Liver (tissue), 9 donors: ENCODE results near the gene CDH20. TPM values are rescaled to one million over a fixed set of nuclear protein-coding genes. Genes with fewer than 3 reads are reported as not detected.

ENCODE experiments used
- DNase-seq: peaks from one replicate; pipeline ENCODE4 v3.0.0-alpha.2; 2017; ENCODE audit warnings: low spot score
- H3K27ac ChIP-seq, 2 donors: one replicate each; pipeline ENCODE4 v1.7.0; 2013; ENCODE audit warnings: inconsistent platforms in 2 of 2, low read length in 2 of 2, control low read depth in 1 of 2, low read depth in 1 of 2, mild to moderate bottlenecking in 1 of 2
- H3K27me3 ChIP-seq, 4 donors: one replicate each; pipeline versions ENCODE4 v1.6.1 to v1.7.0; 2013; ENCODE audit warnings: low read length in 3 of 4, inconsistent platforms in 1 of 4, mild to moderate bottlenecking in 1 of 4, moderate library complexity in 1 of 4; ENCODE audit not compliant: control insufficient read depth in 4 of 4, insufficient read depth in 4 of 4
- H3K36me3 ChIP-seq, 4 donors: one replicate each; pipeline versions ENCODE4 v1.6.1 to v1.7.0; 2013; ENCODE audit warnings: low read length in 3 of 4, mild to moderate bottlenecking in 3 of 4, low read depth in 1 of 4, moderate library complexity in 1 of 4; ENCODE audit not compliant: control insufficient read depth in 4 of 4, insufficient read depth in 3 of 4
- H3K4me1 ChIP-seq, 4 donors: one replicate each; pipeline versions ENCODE4 v1.6.1 to v1.7.0; 2013; ENCODE audit warnings: low read length in 3 of 4, mild to moderate bottlenecking in 3 of 4, moderate library complexity in 1 of 4; ENCODE audit not compliant: control insufficient read depth in 4 of 4, insufficient read depth in 4 of 4
- H3K4me3 ChIP-seq, 3 donors: one replicate each; pipeline versions ENCODE4 v1.6.1 to v1.7.0; 2013; ENCODE audit warnings: low read length in 3 of 3, control low read depth in 1 of 3, low read depth in 1 of 3, mild to moderate bottlenecking in 1 of 3
- H3K9ac ChIP-seq, 2 donors: one replicate each; pipeline ENCODE4 v1.7.0; 2013; ENCODE audit warnings: low read length in 2 of 2, mild to moderate bottlenecking in 2 of 2, moderate library complexity in 2 of 2, control low read depth in 1 of 2, low read depth in 1 of 2
- H3K9me3 ChIP-seq, 4 donors: one replicate each; pipeline versions ENCODE4 v1.6.1 to v1.7.0; 2013; ENCODE audit warnings: low read length in 3 of 4; ENCODE audit not compliant: control insufficient read depth in 4 of 4
- EGR1 ChIP-seq, 2 donors: IDR thresholded peaks; 2 replicates each; pipeline ENCODE4 v1.6.1; 2016 to 2018; ENCODE audit warnings: antibody characterized with exemption in 2 of 2, low read depth in 2 of 2
- FOXA1 ChIP-seq: IDR thresholded peaks from 2 replicates; pipeline ENCODE4 v1.6.1; 2016; ENCODE audit warnings: antibody characterized with exemption
- FOXA2 ChIP-seq: IDR thresholded peaks from 2 replicates; pipeline ENCODE4 v1.6.1; 2016; ENCODE audit warnings: antibody characterized with exemption
- GABPA ChIP-seq, 2 donors: IDR thresholded peaks in 1 of 2; conservative IDR thresholded peaks in 1 of 2; 2 replicates each; pipeline ENCODE4 v1.6.1; 2016; ENCODE audit warnings: antibody characterized with exemption in 2 of 2, mild to moderate bottlenecking in 1 of 2, moderate library complexity in 1 of 2
- HNF4A ChIP-seq, 2 donors: conservative IDR thresholded peaks; 2 replicates each; pipeline ENCODE4 v1.6.1; 2016; ENCODE audit warnings: antibody characterized with exemption in 2 of 2, mild to moderate bottlenecking in 2 of 2
- HNF4G ChIP-seq: IDR thresholded peaks from 2 replicates; pipeline ENCODE4 v1.6.1; 2016; ENCODE audit warnings: antibody characterized with exemption
- JUND ChIP-seq, 2 donors: IDR thresholded peaks; 2 replicates each; pipeline ENCODE4 v1.6.1; 2016; ENCODE audit warnings: antibody characterized with exemption in 2 of 2
- NR2F2 ChIP-seq: IDR thresholded peaks from 2 replicates; pipeline ENCODE4 v1.6.1; 2016; ENCODE audit warnings: antibody characterized with exemption
- RAD21 ChIP-seq, 2 donors: IDR thresholded peaks; 2 replicates each; pipeline ENCODE4 v1.6.1; 2016; ENCODE audit warnings: antibody characterized with exemption in 2 of 2, mild to moderate bottlenecking in 2 of 2
- RXRA ChIP-seq, 2 donors: IDR thresholded peaks; 2 replicates each; pipeline ENCODE4 v1.6.1; 2017 to 2018; ENCODE audit warnings: antibody characterized with exemption in 2 of 2, mild to moderate bottlenecking in 1 of 2
- SP1 ChIP-seq: IDR thresholded peaks from 2 replicates; pipeline ENCODE4 v1.6.1; 2018; ENCODE audit warnings: antibody characterized with exemption, mild to moderate bottlenecking
- TAF1 ChIP-seq: conservative IDR thresholded peaks from 2 replicates; pipeline ENCODE4 v1.6.1; 2016; ENCODE audit warnings: antibody characterized with exemption, mild to moderate bottlenecking
- YY1 ChIP-seq: IDR thresholded peaks from 2 replicates; pipeline ENCODE4 v1.6.1; 2016; ENCODE audit warnings: antibody characterized with exemption, mild to moderate bottlenecking
- WGBS: extraction: QIAGEN DNeasy Blood & Tissue Kit; methylation state at CpG from one replicate; pipeline ENCODE4 v1.1.7; 2013; 5-methylcytosine and 5-hydroxymethylcytosine counted together
- polyA plus RNA-seq, 2 donors: library from polyadenylated mRNA; stranded (reverse) in 1 of 2; unstranded in 1 of 2; fragments of 200-250 nt in 1 of 2; fragments of >200 nt in 1 of 2; fragmentation: Nextera tagmentation in 1 of 2; extraction: Ambion mirVana in 1 of 2; gene quantifications; one replicate each; pipeline versions ENCODE4 v1.2.1 to v1.2.3, GENCODE V29; 2013 to 2015
- total RNA-seq, 2 donors: library from RNA; depleted of rRNA; stranded (reverse); fragments of >200 nt; gene quantifications; one replicate each; pipeline ENCODE4 v1.2.3, GENCODE V29; 2014
- TF ChIP-seq, protein P1 (sequence below): IDR thresholded peaks from 2 replicates; pipeline ENCODE4 v1.6.1; 2016; ENCODE audit warnings: antibody characterized with exemption
- TF ChIP-seq, protein P2 (sequence below): IDR thresholded peaks from 2 replicates; pipeline ENCODE4 v1.6.1; 2016; ENCODE audit warnings: antibody characterized with exemption
- TF ChIP-seq, protein P3 (sequence below): IDR thresholded peaks from 2 replicates; pipeline ENCODE4 v1.6.1; 2016; ENCODE audit warnings: antibody characterized with exemption
- TF ChIP-seq, protein P4 (sequence below): IDR thresholded peaks from 2 replicates; pipeline ENCODE4 v1.6.1; 2016; ENCODE audit warnings: antibody characterized with exemption, mild to moderate bottlenecking
- TF ChIP-seq, protein P5 (sequence below): fragments of 150-350 bp; IDR thresholded peaks from 2 replicates; pipeline ENCODE4 v1.5.1; 2017; ENCODE audit warnings: improper control_type of control experiment, low read depth, low read length; ENCODE audit not compliant: missing input control
- donor health status: healthy.
- donor health status: healthy.
- donor health status: healthy.
- donor health status: healthy.
- donor health status: healthy.

CDH20 gene
- total and polyA plus RNA-seq, 4 donors = 0.08 to 0.11 (median 0.09) TPM; not detected in 1

GRCh38 chr18:61595615-61596251, 262.5 kb downstream of the CDH20 start:
- no peak overlapping the region for H3K27ac ChIP-seq
- TF ChIP-seq EGR1 (IDR thresholded peaks at IDR 0.05; ENCODE audit: low read depth in 2 of 2) (no peak), TAF1 (no peak), YY1 (no peak), JUND (IDR thresholded peaks at IDR 0.05) (no peak), FOXA2 (no peak), FOXA1 (no peak), RAD21 (IDR thresholded peaks at IDR 0.05) (no peak), HNF4G (no peak), HNF4A (conservative IDR thresholded peaks at IDR 0.05) (no peak), NR2F2 (no peak), GABPA (IDR thresholded peaks at IDR 0.05 in 1 of 2, conservative IDR thresholded peaks at IDR 0.05 in 1 of 2) (no peak), SP1 (no peak), RXRA (IDR thresholded peaks at IDR 0.05) (no peak)
- TF ChIP-seq, protein P1, sequence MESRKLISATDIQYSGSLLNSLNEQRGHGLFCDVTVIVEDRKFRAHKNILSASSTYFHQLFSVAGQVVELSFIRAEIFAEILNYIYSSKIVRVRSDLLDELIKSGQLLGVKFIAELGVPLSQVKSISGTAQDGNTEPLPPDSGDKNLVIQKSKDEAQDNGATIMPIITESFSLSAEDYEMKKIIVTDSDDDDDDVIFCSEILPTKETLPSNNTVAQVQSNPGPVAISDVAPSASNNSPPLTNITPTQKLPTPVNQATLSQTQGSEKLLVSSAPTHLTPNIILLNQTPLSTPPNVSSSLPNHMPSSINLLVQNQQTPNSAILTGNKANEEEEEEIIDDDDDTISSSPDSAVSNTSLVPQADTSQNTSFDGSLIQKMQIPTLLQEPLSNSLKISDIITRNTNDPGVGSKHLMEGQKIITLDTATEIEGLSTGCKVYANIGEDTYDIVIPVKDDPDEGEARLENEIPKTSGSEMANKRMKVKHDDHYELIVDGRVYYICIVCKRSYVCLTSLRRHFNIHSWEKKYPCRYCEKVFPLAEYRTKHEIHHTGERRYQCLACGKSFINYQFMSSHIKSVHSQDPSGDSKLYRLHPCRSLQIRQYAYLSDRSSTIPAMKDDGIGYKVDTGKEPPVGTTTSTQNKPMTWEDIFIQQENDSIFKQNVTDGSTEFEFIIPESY = no peak
- TF ChIP-seq, protein P2, sequence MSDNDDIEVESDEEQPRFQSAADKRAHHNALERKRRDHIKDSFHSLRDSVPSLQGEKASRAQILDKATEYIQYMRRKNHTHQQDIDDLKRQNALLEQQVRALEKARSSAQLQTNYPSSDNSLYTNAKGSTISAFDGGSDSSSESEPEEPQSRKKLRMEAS = no peak
- TF ChIP-seq, protein P3, sequence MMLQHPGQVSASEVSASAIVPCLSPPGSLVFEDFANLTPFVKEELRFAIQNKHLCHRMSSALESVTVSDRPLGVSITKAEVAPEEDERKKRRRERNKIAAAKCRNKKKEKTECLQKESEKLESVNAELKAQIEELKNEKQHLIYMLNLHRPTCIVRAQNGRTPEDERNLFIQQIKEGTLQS = no peak
- TF ChIP-seq, protein P4, sequence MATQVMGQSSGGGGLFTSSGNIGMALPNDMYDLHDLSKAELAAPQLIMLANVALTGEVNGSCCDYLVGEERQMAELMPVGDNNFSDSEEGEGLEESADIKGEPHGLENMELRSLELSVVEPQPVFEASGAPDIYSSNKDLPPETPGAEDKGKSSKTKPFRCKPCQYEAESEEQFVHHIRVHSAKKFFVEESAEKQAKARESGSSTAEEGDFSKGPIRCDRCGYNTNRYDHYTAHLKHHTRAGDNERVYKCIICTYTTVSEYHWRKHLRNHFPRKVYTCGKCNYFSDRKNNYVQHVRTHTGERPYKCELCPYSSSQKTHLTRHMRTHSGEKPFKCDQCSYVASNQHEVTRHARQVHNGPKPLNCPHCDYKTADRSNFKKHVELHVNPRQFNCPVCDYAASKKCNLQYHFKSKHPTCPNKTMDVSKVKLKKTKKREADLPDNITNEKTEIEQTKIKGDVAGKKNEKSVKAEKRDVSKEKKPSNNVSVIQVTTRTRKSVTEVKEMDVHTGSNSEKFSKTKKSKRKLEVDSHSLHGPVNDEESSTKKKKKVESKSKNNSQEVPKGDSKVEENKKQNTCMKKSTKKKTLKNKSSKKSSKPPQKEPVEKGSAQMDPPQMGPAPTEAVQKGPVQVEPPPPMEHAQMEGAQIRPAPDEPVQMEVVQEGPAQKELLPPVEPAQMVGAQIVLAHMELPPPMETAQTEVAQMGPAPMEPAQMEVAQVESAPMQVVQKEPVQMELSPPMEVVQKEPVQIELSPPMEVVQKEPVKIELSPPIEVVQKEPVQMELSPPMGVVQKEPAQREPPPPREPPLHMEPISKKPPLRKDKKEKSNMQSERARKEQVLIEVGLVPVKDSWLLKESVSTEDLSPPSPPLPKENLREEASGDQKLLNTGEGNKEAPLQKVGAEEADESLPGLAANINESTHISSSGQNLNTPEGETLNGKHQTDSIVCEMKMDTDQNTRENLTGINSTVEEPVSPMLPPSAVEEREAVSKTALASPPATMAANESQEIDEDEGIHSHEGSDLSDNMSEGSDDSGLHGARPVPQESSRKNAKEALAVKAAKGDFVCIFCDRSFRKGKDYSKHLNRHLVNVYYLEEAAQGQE = no peak
- TF ChIP-seq, protein P5, sequence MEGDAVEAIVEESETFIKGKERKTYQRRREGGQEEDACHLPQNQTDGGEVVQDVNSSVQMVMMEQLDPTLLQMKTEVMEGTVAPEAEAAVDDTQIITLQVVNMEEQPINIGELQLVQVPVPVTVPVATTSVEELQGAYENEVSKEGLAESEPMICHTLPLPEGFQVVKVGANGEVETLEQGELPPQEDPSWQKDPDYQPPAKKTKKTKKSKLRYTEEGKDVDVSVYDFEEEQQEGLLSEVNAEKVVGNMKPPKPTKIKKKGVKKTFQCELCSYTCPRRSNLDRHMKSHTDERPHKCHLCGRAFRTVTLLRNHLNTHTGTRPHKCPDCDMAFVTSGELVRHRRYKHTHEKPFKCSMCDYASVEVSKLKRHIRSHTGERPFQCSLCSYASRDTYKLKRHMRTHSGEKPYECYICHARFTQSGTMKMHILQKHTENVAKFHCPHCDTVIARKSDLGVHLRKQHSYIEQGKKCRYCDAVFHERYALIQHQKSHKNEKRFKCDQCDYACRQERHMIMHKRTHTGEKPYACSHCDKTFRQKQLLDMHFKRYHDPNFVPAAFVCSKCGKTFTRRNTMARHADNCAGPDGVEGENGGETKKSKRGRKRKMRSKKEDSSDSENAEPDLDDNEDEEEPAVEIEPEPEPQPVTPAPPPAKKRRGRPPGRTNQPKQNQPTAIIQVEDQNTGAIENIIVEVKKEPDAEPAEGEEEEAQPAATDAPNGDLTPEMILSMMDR = no peak
- DNase-seq = no peak
- H3K36me3 ChIP-seq = no peaks in the 10 kb centered on the region
- H3K4me3 ChIP-seq = no peak overlapping the region
- no peak overlapping the region for H3K9ac ChIP-seq
- H3K4me1 ChIP-seq = no peaks in the 10 kb centered on the region
- WGBS = 63% methylated on average over 8 of the region's 8 CpGs
- H3K9me3 ChIP-seq = no peaks in the 10 kb centered on the region
- H3K27me3 ChIP-seq = no peaks in the 10 kb centered on the region
